ENCODE data around the gene KIF26B. TPM values are rescaled to one million over a fixed set of nuclear protein-coding genes. Genes with fewer than 3 reads are reported as not detected.

Gene KIF26B
- polyA plus RNA-seq, 1 of the 3 experiments (the other 2 are of a cell fraction) = 2.6 TPM

- H4K20me1 ChIP-seq (ENCODE audit: insufficient read depth) = 0 out of 2 replicates have a peak, but pooled peaks cover 3% of the 10 kb centered on the region
- no peak for TF ChIP-seq NRF1 (IDR thresholded peaks at IDR 0.05; ENCODE audit: low read depth, low read length)
- TF ChIP-seq ZBTB33 (IDR thresholded peaks at IDR 0.05; ENCODE audit: borderline replicate concordance, low read depth) = no peak
- TF ChIP-seq RXRA (IDR thresholded peaks at IDR 0.05; ENCODE audit: borderline replicate concordance, low read depth) = no peak
- no peak for TF ChIP-seq FOXM1 (IDR thresholded peaks at IDR 0.05; ENCODE audit: low read depth)
These were observed 346.8 kb downstream of the KIF26B start for GRCh38 chr1:245501633-245502032.

GRCh38 chr1:245503548-245503947 is 348.8 kb downstream of the KIF26B start:
- ChIA-PET POLR2A (no interaction called here), CTCF (interaction anchor here (0.7 kb wide), 1 partner anchor 8 kb away, joined by 3 read pairs; no protein-coding TSS in a partner anchor)
- Histone ChIP-seq H3K27ac (ENCODE audit: low read depth in 2 of 2, low read length in 1 of 2) (no peak overlapping the region; a peak in 1 of 4 replicates), H3K4me1 (ENCODE audit: control insufficient read depth in 1 of 2, insufficient read depth in 2 of 2, low read depth in 1 of 2, low read length in 1 of 2) (peaks cover 0 to 12% of the 10 kb centered on the region in 2 experiments; a peak in 1 of 4 replicates), H3K9ac (no peak overlapping the region), H3K4me3 (ENCODE audit: low read depth in 2 of 2, low read length in 1 of 2) (no peak overlapping the region), H3K79me2 (ENCODE audit: insufficient read depth) (no peaks in the 10 kb centered on the region), H2AFZ (ENCODE audit: low read depth) (no peak overlapping the region), H3F3A (replicated peaks; ENCODE audit: insufficient read depth) (no peaks in the 10 kb centered on the region), H3K27me3 (ENCODE audit: insufficient read depth) (no peaks in the 10 kb centered on the region), H3K36me3 (replicated peaks in 1 of 2; ENCODE audit: control insufficient read depth in 1 of 2, insufficient read depth in 2 of 2, low read length in 1 of 2) (peaks cover 0 to 5% of the 10 kb centered on the region in 2 experiments), H4K20me1 (ENCODE audit: insufficient read depth) (0 out of 2 replicates have a peak, but pooled peaks cover 3% of the 10 kb centered on the region), H3K9me3 (no peaks in the 10 kb centered on the region), H3K9me2 (no peaks in the 10 kb centered on the region), H3K4me2 (no peak overlapping the region)
- TF ChIP-seq RXRA (IDR thresholded peaks at IDR 0.05; ENCODE audit: borderline replicate concordance, low read depth) (no peak), USF2 (IDR thresholded peaks at IDR 0.05; ENCODE audit: borderline replicate concordance, low read depth, low read length) (no peak), TAF1 (IDR thresholded peaks at IDR 0.05; ENCODE audit: borderline replicate concordance, low read depth, low read length) (no peak), JUND (IDR thresholded peaks at IDR 0.05) (no peak), MEF2A (IDR thresholded peaks at IDR 0.05; ENCODE audit: borderline replicate concordance, low read depth) (no peak), IRF3 (IDR thresholded peaks at IDR 0.05; ENCODE audit: low read depth, low read length) (no peak), SMC3 (IDR thresholded peaks at IDR 0.05; ENCODE audit: low read depth, low read length) (no peak), GATA2 (CRISPR knock-in tag; IDR thresholded peaks at IDR 0.05) (no peak), CHD2 (IDR thresholded peaks at IDR 0.05; ENCODE audit: low read length, partially characterized antibody) (no peak), SIN3A (IDR thresholded peaks at IDR 0.05; ENCODE audit: borderline replicate concordance, low read depth, low read length) (no peak)
- no peak for DNase-seq
- WGBS (ENCODE audit: low lambda C conversion rate) = 93% methylated on average over 9 of the region's 9 CpGs

More at GRCh38 chr1:245501633-245502032, 346.8 kb downstream of the KIF26B start:
- no peak overlapping the region for H3K9ac ChIP-seq
- peaks cover 0 to 5% of the 10 kb centered on the region in 2 experiments for H3K36me3 ChIP-seq (replicated peaks in 1 of 2; ENCODE audit: control insufficient read depth in 1 of 2, insufficient read depth in 2 of 2, low read length in 1 of 2)
- no peak overlapping the region for H3K4me2 ChIP-seq
- no peak overlapping the region for H3K27ac ChIP-seq (ENCODE audit: low read depth in 2 of 2, low read length in 1 of 2)
- POLR2A ChIA-PET = interaction anchor here (0.7 kb wide), 1 partner anchor 12 kb away, joined by 3 read pairs; no protein-coding TSS in a partner anchor
- no peak for DNase-seq
- H3K9me2 ChIP-seq = no peaks in the 10 kb centered on the region
- H2AFZ ChIP-seq (ENCODE audit: low read depth) = no peak overlapping the region
- no peaks in the 10 kb centered on the region for H3F3A ChIP-seq (replicated peaks; ENCODE audit: insufficient read depth)
- no peak overlapping the region for H3K4me3 ChIP-seq (ENCODE audit: low read depth in 2 of 2, low read length in 1 of 2)
- H3K27me3 ChIP-seq (ENCODE audit: insufficient read depth) = no peaks in the 10 kb centered on the region
- CTCF ChIA-PET = interaction anchor here (1.5 kb wide), 1 partner anchor 13 kb away, joined by 5 read pairs; no protein-coding TSS in a partner anchor
- H3K79me2 ChIP-seq (ENCODE audit: insufficient read depth) = no peaks in the 10 kb centered on the region
- no peaks in the 10 kb centered on the region for H3K9me3 ChIP-seq
- H3K4me1 ChIP-seq (ENCODE audit: control insufficient read depth in 1 of 2, insufficient read depth in 2 of 2, low read depth in 1 of 2, low read length in 1 of 2) = peaks cover 0 to 12% of the 10 kb centered on the region in 2 experiments; a peak in 1 of 4 replicates
- WGBS (ENCODE audit: low lambda C conversion rate) = 97% methylated on average over 7 of the region's 7 CpGs

Data from SK-N-SH (cell line).